ENCODE data around the gene PLA2G4E.

GRCh38 chr15:41943543-41944312 is 77.1 kb downstream of the PLA2G4E start:
- TF ChIP-seq MAX (IDR thresholded peaks at IDR 0.05) (no peak), NFE2L2 (conservative IDR thresholded peaks at IDR 0.05; ENCODE audit: low read length) (no peak), CHD2 (IDR thresholded peaks at IDR 0.05; ENCODE audit: low read length, partially characterized antibody) (no peak), E2F6 (IDR thresholded peaks at IDR 0.05; ENCODE audit: borderline replicate concordance, low read depth) (no peak), CEBPB (IDR thresholded peaks at IDR 0.05) (no peak), EP300 (IDR thresholded peaks at IDR 0.05) (no peak), SMC3 (IDR thresholded peaks at IDR 0.05) (no peak)
